ENCODE data around the gene ARSB. TPM values are rescaled to one million over a fixed set of nuclear protein-coding genes. Genes with fewer than 3 reads are reported as not detected.

ARSB gene
- polyA plus RNA-seq, 1 of the 3 experiments (the other 2 are of a cell fraction), result 12.5 TPM

DNA sequence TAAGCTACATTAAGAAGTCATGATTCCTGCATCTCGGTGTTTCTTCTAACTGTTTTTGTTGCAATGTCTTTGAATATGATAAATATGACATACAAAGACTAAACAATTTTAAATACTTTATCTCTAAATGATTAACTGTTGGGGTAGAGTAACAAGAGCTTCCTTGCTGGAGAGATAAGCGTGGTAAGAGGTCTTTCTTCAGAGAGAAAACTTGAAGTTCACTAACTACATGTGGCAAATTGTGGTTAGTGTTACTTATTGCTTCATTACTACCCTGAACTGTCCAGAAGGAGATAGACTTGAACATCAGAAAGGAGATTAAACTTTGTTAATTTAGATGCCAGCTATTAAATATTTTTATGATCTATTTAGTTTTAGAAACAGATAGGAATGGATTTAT lies 7.0 kb upstream of the ARSB start:
- Histone ChIP-seq H3K27me3 (ENCODE audit: insufficient read depth) (no peaks in the 10 kb centered on the region), H3K4me1 (ENCODE audit: control insufficient read depth in 1 of 2, insufficient read depth in 2 of 2, low read depth in 1 of 2, low read length in 1 of 2) (no peaks in the 10 kb centered on the region), H2AFZ (ENCODE audit: low read depth) (no peak overlapping the region; the same call in 1 of the 2 replicates), H3K4me2 (no peak overlapping the region), H3K9me3 (no peaks in the 10 kb centered on the region), H3K9ac (no peak overlapping the region), H3K79me2 (ENCODE audit: insufficient read depth) (no peaks in the 10 kb centered on the region), H4K20me1 (ENCODE audit: insufficient read depth) (no peaks in the 10 kb centered on the region), H3K4me3 (ENCODE audit: low read depth in 2 of 2, low read length in 1 of 2) (no peak overlapping the region), H3F3A (replicated peaks; ENCODE audit: insufficient read depth) (no peaks in the 10 kb centered on the region), H3K27ac (ENCODE audit: low read depth in 2 of 2, low read length in 1 of 2) (no peak overlapping the region), H3K36me3 (replicated peaks in 1 of 2; ENCODE audit: control insufficient read depth in 1 of 2, insufficient read depth in 2 of 2, low read length in 1 of 2) (no peaks in the 10 kb centered on the region), H3K9me2 (no peaks in the 10 kb centered on the region)
- no peak for DNase-seq
- POLR2A ChIA-PET, result no interaction called here
- TF ChIP-seq SIN3A (IDR thresholded peaks at IDR 0.05; ENCODE audit: borderline replicate concordance, low read depth, low read length) (no peak), RXRA (IDR thresholded peaks at IDR 0.05; ENCODE audit: borderline replicate concordance, low read depth) (no peak), GABPA (IDR thresholded peaks at IDR 0.05; ENCODE audit: low read depth) (no peak), NFIC (IDR thresholded peaks at IDR 0.05; ENCODE audit: borderline replicate concordance) (no peak), CTCF (IDR thresholded peaks at IDR 0.05) (no peak), FOSL2 (IDR thresholded peaks at IDR 0.05; ENCODE audit: borderline replicate concordance, low read depth) (no peak), CHD2 (IDR thresholded peaks at IDR 0.05; ENCODE audit: low read length, partially characterized antibody) (no peak), USF1 (IDR thresholded peaks at IDR 0.05; ENCODE audit: borderline replicate concordance, low read depth) (no peak), JUND (IDR thresholded peaks at IDR 0.05) (no peak)
- TF ChIP-seq, protein P1, sequence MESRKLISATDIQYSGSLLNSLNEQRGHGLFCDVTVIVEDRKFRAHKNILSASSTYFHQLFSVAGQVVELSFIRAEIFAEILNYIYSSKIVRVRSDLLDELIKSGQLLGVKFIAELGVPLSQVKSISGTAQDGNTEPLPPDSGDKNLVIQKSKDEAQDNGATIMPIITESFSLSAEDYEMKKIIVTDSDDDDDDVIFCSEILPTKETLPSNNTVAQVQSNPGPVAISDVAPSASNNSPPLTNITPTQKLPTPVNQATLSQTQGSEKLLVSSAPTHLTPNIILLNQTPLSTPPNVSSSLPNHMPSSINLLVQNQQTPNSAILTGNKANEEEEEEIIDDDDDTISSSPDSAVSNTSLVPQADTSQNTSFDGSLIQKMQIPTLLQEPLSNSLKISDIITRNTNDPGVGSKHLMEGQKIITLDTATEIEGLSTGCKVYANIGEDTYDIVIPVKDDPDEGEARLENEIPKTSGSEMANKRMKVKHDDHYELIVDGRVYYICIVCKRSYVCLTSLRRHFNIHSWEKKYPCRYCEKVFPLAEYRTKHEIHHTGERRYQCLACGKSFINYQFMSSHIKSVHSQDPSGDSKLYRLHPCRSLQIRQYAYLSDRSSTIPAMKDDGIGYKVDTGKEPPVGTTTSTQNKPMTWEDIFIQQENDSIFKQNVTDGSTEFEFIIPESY (IDR thresholded peaks at IDR 0.05; ENCODE audit: borderline replicate concordance, low read depth), result no peak
- TF ChIP-seq, protein P2, sequence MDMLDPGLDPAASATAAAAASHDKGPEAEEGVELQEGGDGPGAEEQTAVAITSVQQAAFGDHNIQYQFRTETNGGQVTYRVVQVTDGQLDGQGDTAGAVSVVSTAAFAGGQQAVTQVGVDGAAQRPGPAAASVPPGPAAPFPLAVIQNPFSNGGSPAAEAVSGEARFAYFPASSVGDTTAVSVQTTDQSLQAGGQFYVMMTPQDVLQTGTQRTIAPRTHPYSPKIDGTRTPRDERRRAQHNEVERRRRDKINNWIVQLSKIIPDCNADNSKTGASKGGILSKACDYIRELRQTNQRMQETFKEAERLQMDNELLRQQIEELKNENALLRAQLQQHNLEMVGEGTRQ (IDR thresholded peaks at IDR 0.05; ENCODE audit: borderline replicate concordance, low read depth, low read length), result no peak
- TF ChIP-seq, protein P3, sequence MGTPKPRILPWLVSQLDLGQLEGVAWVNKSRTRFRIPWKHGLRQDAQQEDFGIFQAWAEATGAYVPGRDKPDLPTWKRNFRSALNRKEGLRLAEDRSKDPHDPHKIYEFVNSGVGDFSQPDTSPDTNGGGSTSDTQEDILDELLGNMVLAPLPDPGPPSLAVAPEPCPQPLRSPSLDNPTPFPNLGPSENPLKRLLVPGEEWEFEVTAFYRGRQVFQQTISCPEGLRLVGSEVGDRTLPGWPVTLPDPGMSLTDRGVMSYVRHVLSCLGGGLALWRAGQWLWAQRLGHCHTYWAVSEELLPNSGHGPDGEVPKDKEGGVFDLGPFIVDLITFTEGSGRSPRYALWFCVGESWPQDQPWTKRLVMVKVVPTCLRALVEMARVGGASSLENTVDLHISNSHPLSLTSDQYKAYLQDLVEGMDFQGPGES (IDR thresholded peaks at IDR 0.05; ENCODE audit: low read depth, low read length), result no peak
- TF ChIP-seq, protein P4, sequence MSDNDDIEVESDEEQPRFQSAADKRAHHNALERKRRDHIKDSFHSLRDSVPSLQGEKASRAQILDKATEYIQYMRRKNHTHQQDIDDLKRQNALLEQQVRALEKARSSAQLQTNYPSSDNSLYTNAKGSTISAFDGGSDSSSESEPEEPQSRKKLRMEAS (IDR thresholded peaks at IDR 0.05; ENCODE audit: low read depth), result no peak
- CTCF ChIA-PET, result interaction anchor here (0.9 to 2.6 kb wide), 2 partner anchors 29 to 33 kb away, joined by 5 to 14 read pairs; no protein-coding TSS in a partner anchor
- 72% methylated on average over 2 of the region's 2 CpGs for WGBS (ENCODE audit: low lambda C conversion rate)

Measured in SK-N-SH (cell line).